DMS 273 (cell line): ENCODE data around the gene RAP2B.
"Not testable (repeated sequence)": the region's sequence is repeated elsewhere in the genome, so short reads cannot be mapped to it uniquely, and the experiment has no call there.

Experiments
- DNase-seq: peaks from one replicate; lab custom pipeline; 2025; ENCODE audit not compliant: unreplicated experiment; lab: John Stamatoyannopoulos, UW

The RAP2B gene

DNA sequence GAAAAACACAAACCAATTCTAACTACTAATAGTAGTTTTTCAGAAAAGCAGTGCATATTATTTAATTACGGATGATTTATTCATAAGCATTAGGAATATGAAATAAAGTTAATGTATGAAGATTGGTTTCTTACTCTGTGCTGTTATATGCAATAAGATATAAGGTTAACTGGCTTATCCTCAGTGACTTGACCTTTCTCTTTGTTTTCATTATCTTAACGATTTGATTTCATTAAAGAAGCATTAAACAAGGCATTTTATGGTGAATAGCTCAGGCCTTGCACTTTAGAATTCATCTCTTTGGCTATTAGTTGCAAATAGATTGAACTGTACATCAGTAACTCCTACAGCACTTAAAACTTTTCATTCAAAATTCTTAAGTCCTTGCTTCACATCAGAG is 28.9 kb downstream of the RAP2B start:
- DNase-seq = no peak

DNA sequence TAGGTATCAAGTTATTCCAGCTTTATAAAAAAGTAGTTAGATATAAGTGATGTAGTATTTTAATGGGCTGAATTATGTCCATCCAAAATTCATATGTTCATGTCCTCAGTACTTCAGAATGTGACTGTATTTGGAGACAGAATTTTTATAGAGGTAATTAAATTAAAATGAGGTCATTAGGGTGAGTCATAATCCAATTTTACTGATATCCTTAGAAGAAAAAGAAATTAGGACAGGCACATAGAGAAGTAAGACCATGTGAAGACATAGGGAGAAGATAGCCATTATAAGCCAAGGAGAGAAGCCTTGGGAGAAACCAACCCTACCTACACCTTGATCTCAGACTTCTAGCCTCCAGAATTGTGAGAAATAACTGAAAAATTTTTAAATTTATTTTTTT is 30.3 kb downstream of the RAP2B start:
- peak; percentile 8 for DNase-seq

DNA sequence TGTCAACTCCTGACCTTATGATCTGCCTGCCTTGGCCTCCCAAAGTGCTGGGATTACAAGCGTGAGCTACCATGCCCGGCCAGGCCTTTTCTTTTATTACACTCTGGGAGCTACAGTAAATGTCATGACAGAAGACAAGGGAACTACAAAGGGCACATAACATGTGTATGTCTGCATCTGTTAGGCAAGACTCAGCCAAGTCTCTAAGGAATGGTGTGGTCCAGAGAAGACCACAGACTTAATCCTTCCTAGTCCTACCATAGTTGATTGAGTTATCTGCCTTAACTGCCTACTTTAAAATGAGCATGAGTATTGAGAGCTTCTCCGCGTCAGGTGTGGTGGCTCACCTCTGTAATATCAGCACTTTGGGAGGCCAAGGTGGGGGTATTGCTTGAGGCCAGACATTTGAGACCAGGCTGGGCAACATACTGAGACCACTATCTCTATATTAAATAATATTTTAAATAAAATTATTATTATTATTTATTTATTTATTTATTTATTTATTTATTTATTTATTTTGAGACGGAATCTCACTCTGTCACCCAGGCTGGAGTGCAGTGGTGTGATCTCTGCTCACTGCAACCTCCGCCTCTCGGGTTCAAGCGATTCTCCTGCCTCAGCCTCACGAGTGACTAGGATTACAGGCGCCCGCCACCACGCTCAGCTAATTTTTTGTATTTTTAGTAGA is 31.9 kb downstream of the RAP2B start:
- DNase-seq = not testable (repeated sequence)

DNA sequence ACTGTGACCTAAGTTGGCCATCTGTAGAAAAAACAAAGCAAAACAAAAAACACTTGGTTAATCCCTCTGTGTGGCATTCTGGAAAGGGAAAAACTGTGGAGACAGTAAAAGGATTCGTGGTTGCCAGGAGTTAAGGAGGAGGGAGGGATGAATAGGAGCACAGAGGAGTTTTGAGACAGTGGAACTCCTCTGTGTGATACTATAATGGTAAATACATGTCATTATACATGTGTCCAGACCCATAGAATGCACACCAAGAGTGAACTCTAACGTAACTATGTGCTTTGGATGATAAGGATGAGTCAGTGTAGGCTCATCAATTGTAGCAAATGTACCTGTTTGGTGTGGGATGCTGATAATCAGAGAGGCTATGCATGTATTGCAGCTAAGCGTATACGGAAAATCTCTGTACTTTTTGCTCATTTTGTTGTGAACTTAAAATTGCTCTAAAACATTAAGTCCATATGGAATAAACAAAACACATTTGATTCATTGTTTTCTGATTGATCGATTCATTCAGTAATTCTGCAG is 33.4 kb downstream of the RAP2B start:
- DNase-seq = no peak

DNA sequence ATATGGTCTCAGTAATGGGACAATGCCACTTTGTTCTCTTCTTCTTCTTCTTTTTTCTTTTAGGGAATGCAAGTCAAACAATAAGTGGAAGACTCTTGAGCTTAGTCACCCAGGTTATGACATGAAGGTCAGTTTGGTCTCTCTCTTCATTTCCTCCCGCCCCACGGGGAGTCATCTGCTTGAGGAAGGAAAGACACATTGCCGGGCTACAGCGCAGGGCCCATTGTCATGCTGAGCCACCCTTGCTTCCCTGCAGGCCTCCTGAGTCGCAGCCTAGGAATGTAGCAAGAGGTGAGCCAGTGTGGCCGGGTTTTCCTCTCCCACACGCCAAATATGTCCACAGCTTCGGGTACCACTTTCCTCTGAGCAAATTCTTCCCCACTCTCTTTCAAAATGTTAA is 47.6 kb downstream of the RAP2B start:
- no peak for DNase-seq

DNA sequence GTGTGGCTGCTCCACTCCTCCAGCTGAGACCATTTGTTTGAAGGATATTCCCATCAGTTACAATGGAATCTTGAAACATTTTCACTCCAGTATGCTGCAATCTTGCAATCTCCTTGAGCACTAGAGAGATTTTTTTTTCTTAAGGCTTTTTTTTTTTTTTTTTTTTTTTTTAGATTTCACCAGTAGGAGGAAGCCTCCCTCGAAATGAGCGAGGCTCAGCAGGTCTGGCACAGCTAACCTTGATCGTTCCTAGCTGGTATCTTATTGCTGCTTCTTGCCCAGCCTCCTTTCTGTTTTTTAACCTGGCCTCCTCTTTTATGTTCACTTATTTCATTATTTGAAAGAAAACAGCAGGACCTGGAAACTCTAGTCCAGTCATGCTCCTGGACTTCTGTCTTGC is 48.1 kb downstream of the RAP2B start:
- no peak for DNase-seq

DNA sequence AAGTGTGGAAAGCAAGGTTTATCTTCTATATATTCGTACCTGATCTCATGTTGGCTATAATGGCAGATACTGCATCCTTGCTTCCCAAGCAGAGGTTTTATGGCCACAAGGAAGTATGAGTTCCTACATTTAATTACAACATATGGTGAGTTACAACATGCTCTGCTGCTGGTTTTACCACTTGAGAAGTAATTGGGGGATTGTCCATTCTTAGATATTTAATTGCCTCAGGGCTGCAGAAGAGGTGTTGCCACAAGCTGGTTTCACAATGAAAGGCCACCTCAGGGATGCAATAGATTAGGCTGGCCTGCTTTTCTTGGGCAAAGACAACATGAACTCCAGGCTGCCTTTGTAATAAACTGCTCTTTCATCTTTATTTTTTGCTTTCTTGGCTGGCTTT is 48.6 kb downstream of the RAP2B start:
- DNase-seq = peak; percentile 6

DNA sequence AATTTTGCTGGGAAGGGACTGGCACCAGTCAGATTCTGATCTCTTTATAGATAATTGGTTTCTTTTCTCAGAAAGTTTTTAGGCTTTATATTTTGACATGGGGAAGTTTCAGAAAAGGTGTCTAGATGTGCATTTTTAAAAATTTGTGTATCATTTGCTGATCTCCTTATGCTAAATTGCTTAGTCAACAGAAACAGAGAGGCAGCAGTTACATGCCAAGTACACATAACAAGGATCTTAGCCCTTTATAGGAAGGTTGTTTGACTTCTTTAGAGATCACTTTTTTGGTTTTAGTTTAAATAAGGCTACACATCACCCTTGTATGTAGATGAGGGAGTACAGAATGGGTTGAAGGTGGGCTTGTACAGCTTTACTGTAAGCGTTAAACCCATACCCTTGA is 53.5 kb downstream of the RAP2B start:
- no peak for DNase-seq

DNA sequence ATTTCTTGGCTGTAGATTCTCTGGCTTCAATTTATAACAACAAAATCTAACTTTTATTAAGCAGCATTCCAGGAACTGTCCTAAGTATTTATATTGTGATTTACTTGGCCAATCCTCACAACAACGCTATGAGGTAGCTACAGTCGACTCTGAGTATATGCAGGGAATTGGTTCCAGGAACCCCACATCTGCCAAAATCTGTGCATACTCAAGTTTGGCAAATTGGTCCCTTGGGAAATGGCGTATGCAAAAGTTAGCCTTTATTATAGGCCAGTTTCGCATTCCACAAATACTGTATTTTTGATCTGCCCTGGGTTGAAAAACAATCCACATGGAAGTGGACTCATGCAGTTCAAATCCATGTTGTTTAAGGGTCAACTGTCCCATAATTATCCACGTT is 53.9 kb downstream of the RAP2B start:
- DNase-seq = peak; percentile 63

DNA sequence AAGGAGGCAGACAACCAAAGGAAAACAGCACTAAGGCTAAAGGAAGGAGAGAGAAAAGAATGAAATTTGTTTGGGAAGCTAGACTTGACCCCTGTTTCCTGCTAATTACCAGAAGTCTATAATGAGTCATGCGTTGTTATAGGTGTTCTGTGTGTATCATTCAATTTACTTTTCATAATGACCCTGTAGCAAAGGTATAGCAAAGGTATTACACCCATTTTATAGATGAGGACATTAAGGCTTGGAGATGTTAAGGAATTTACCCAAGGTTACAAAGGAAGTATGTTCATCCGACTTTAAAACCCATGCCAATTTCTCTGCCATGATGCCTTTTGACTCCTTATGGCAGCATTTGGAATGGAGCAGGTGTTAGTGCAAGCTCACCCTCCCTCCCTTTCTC is 54.9 kb downstream of the RAP2B start:
- DNase-seq = no peak

DNA sequence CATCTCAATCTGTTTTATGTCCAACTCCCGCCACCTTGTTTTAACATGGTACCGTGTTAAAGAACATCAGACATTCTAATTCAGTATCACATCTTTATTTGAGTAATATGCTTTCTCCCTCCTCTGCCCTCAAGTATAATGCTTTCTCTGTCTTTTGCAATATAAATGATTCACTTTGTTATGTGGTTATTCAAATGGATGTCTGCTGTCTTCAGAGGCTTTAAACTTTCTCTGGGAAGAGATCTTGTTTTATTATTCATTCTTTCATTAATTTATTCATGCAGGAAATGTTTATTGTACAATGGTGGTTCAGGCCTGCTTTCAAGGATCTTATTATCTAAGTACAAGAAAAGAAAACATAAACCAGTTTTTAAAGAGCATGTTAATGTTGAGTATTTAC is 57.1 kb downstream of the RAP2B start:
- no peak for DNase-seq
